ENCODE measurements around the gene KRTAP10-7. TPM values are rescaled to one million over a fixed set of nuclear protein-coding genes. Genes with fewer than 3 reads are reported as not detected.

Gene KRTAP10-7
- total RNA-seq, 1 donor from 2014 or later: not detected

GRCh38 chr21:44650973-44651675 lies 50.7 kb downstream of the KRTAP10-7 start:
- no peak for DNase-seq (ENCODE audit: extremely low read depth, low read depth, low spot score)

Other genes with a start within 250 kb of the KRTAP10-7 start
- 3.4 and 5.7 TPM in 2 replicates for gene TRPM2, start 247.0 kb upstream of the KRTAP10-7 start, total RNA-seq
- gene LRRC3, start 145.1 kb upstream of the KRTAP10-7 start, total RNA-seq: 9.8 and 10.4 TPM in 2 replicates
- not detected in 2 replicates for gene KRTAP10-1, start 60.4 kb upstream of the KRTAP10-7 start, total RNA-seq
- gene KRTAP10-2, start 49.1 kb upstream of the KRTAP10-7 start, total RNA-seq: not detected in 2 replicates
- gene KRTAP10-3, start 41.8 kb upstream of the KRTAP10-7 start, total RNA-seq: not detected in 2 replicates
- not detected in 2 replicates for gene KRTAP10-4, start 26.9 kb upstream of the KRTAP10-7 start, total RNA-seq
- gene KRTAP10-5, start 20.0 kb upstream of the KRTAP10-7 start, total RNA-seq: not detected in 2 replicates
- not detected in 2 replicates for gene KRTAP10-6, start 8.1 kb upstream of the KRTAP10-7 start, total RNA-seq
- gene KRTAP10-8, start 11.5 kb downstream of the KRTAP10-7 start, total RNA-seq: not detected in 2 replicates
- not detected in 2 replicates for gene KRTAP10-9, start 26.5 kb downstream of the KRTAP10-7 start, total RNA-seq
- gene KRTAP10-10, start 36.8 kb downstream of the KRTAP10-7 start, total RNA-seq: not detected in 2 replicates
- not detected in 2 replicates for gene KRTAP10-11, start 45.8 kb downstream of the KRTAP10-7 start, total RNA-seq
- not detected in 2 replicates for gene KRTAP12-4, start 54.1 kb downstream of the KRTAP10-7 start, total RNA-seq
- not detected in 2 replicates for gene KRTAP12-3, start 57.3 kb downstream of the KRTAP10-7 start, total RNA-seq
- not detected in 2 replicates for gene KRTAP12-2, start 66.3 kb downstream of the KRTAP10-7 start, total RNA-seq
- gene KRTAP12-1, start 81.6 kb downstream of the KRTAP10-7 start, total RNA-seq: not detected in 2 replicates
- gene KRTAP10-12, start 96.6 kb downstream of the KRTAP10-7 start, total RNA-seq: not detected in 2 replicates
- 0.12 TPM in 1 of 2 replicates, not detected in the other for gene TSPEAR, start 111.0 kb downstream of the KRTAP10-7 start, total RNA-seq
- gene UBE2G2, start 201.2 kb downstream of the KRTAP10-7 start, total RNA-seq: 42.6 and 74.9 TPM in 2 replicates
- 59.8 and 79.2 TPM in 2 replicates for gene SUMO3, start 217.5 kb downstream of the KRTAP10-7 start, total RNA-seq